MG63 (cell line): ENCODE data around the gene A2M. TPM values are rescaled to one million over a fixed set of nuclear protein-coding genes. Genes with fewer than 3 reads are reported as not detected.

ENCODE experiments used
- DNase-seq: peaks from one replicate; pipeline ENCODE4 v3.0.0-alpha.2; 2020
- H3K27me3 ChIP-seq: fragments of 250-450 bp; sonication (Bioruptor Pico); 2 replicates; pipeline ENCODE4 v1.5.1; 2020; ENCODE audit warnings: mild to moderate bottlenecking, moderate library complexity
- H3K36me3 ChIP-seq: fragments of 250-450 bp; sonication (Bioruptor Pico); 2 replicates; pipeline ENCODE4 v1.5.1; 2020; ENCODE audit warnings: mild to moderate bottlenecking, moderate library complexity
- H3K4me3 ChIP-seq: fragments of 250-450 bp; sonication (Bioruptor Pico); 2 replicates; pipeline ENCODE4 v1.5.1; 2020; ENCODE audit warnings: mild to moderate bottlenecking, moderate library complexity
- H3K9me3 ChIP-seq: fragments of 250-450 bp; sonication (Bioruptor Pico); 2 replicates; pipeline ENCODE4 v1.5.1; 2020; ENCODE audit warnings: mild to moderate bottlenecking, moderate library complexity
- total RNA-seq: library from RNA; depleted of rRNA; stranded (reverse); fragments of >200 nt; shearing (Covaris generic); gene quantifications from 2 replicates; pipeline ENCODE4 v1.2.3, GENCODE V29; 2014; ENCODE audit warnings: low replicate concordance

A2M gene
- total RNA-seq, 1 experiment from 2014 or later: 0.07 TPM

GRCh38 chr12:9087087-9087835 lies 28.5 kb downstream of the A2M start:
- H3K36me3 ChIP-seq: no peaks in the 10 kb centered on the region
- H3K27me3 ChIP-seq: no peaks in the 10 kb centered on the region
- no peak for DNase-seq
- peaks cover 6% of the 10 kb centered on the region for H3K9me3 ChIP-seq
- H3K4me3 ChIP-seq: no peak overlapping the region

- H3K36me3 ChIP-seq: no peaks in the 10 kb centered on the region
- no peak for DNase-seq
- H3K9me3 ChIP-seq: peaks cover 6% of the 10 kb centered on the region
- H3K4me3 ChIP-seq: no peak overlapping the region
- no peaks in the 10 kb centered on the region for H3K27me3 ChIP-seq
Observed at GRCh38 chr12:9086087-9086486, 29.6 kb downstream of the A2M start.

DNA sequence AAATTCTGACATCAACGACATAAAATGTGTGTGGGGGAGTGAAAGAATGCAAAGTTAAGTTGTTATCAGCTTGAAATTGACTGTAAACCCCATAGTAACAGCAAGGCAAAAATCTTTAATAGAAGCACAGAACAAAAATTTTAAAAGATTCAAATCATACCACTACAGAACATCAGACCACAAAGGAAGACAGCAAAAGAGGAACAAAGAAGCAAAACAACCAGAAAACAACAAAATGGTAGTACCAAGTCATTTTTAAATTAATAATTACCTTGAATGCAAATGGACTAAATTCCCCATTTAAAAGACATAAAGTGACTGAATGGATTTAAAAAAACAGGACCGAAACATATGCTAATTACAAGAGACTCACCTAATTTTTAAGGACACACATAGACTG lies 31.3 kb downstream of the A2M start:
- Histone ChIP-seq H3K4me3 (no peak overlapping the region), H3K9me3 (peaks cover 6% of the 10 kb centered on the region), H3K36me3 (no peaks in the 10 kb centered on the region), H3K27me3 (no peaks in the 10 kb centered on the region)
- no peak for DNase-seq

GRCh38 chr12:9083793-9084192 lies 31.9 kb downstream of the A2M start:
- H3K27me3 ChIP-seq: no peaks in the 10 kb centered on the region
- H3K9me3 ChIP-seq: peaks cover 6% of the 10 kb centered on the region
- H3K36me3 ChIP-seq: no peaks in the 10 kb centered on the region
- no peak overlapping the region for H3K4me3 ChIP-seq
- DNase-seq: no peak

DNA sequence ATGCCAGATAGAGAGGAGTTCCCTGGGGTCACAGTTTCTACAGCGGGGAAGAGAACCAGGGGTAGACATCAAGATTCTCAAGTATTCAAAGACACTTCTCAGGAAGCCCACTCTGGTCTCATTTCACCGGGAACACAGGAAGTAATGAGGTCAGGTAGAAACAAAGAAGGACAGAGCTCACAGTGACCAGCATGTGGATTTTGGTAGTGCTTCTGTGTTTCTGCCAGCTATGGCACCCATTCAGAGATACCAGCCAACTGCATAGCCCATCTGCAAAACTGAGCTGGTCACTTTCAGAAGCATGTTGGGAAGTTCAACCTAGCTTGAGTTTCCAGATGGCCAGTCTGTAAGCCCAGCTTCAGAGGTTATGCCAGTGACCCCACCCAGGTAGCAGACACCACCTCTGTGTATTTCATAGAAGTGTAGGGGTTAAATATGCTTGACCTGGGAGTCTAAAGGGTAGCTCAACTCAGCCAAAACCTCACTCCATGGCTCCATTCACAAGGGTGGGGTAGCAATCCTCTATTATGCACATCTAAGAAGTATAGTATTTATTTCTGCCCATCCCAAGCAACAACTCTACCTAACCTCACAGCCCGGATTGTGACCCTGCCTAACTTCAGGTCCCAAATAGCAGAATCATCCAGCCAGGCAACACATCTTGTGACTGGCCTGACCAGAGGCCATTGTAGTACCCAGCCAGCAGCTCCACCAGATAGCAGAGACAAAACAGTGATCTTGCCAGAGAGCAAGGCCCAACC lies 33.9 kb downstream of the A2M start:
- DNase-seq: no peak
- peaks cover 6% of the 10 kb centered on the region for H3K9me3 ChIP-seq
- no peaks in the 10 kb centered on the region for H3K36me3 ChIP-seq
- no peaks in the 10 kb centered on the region for H3K27me3 ChIP-seq
- H3K4me3 ChIP-seq: no peak overlapping the region

GRCh38 chr12:9079883-9080675 lies 35.6 kb downstream of the A2M start:
- no peak for DNase-seq
- H3K27me3 ChIP-seq: no peaks in the 10 kb centered on the region
- peaks cover 6% of the 10 kb centered on the region for H3K9me3 ChIP-seq
- no peak overlapping the region for H3K4me3 ChIP-seq
- no peaks in the 10 kb centered on the region for H3K36me3 ChIP-seq

DNA sequence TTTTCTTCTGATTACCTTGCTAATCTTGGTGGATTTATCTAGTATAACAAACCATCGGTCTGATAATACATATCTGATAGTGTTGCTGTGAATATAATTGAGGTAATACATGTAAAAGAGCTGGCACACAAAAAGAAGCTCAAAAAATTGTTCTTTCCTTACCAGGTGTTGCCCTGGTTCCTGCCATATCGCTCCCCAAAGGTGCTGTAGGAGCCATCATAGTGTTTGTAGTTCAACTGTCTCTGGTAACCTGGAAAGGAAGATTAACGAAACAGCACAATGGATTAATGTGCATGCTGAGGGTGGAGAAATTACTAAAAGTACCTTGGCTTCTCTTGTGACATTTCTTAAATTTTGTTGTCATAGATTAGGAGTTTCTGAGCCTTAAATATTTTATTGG lies 36.6 kb downstream of the A2M start:
- Histone ChIP-seq H3K36me3 (no peaks in the 10 kb centered on the region), H3K9me3 (peaks cover 2% of the 10 kb centered on the region; the same call in 1 of the 2 replicates), H3K27me3 (no peaks in the 10 kb centered on the region), H3K4me3 (no peak overlapping the region)
- no peak for DNase-seq

DNA sequence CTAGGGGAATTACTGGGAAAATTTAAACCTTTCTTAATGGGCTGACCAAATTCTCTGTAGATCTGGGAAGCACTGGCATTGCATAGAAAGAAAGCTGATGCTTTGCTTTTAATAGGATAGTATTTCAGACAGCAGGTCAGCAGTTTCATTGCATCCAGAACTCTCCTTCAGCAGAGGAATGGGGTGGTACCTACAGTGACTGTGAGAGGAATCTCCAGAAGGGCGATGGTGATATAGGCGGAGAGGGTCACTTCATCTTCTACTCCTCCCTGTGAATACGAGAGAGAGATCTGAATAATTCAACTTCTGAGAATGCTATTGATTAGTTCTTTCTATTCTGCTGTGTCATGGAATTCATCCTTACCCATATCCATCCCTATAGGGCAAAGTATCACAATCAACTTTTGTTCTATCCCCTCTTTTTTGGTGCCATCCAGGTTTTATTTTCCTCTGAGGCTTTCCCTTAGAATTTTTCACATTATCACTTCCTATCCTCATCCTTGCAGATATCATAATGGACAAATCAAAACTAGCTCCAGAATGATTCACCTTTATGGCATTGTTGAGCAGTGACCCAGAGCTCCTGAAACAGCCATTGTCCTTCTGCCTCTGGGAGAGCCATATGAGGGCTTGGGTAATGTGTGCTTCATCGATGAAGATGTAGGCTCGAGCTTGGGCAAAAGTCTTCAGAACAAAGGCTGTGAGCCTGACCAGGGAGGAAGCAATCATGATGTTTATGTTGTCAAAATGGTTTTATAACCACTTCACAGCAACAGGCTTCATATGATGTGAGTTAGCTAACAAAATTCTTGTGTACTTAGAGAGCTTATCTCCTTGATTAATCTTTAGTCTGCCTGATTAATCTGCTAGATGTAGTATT lies 38.3 kb downstream of the A2M start:
- Histone ChIP-seq H3K4me3 (no peak overlapping the region), H3K27me3 (no peaks in the 10 kb centered on the region), H3K36me3 (no peaks in the 10 kb centered on the region), H3K9me3 (no peaks in the 10 kb centered on the region)
- no peak for DNase-seq

DNA sequence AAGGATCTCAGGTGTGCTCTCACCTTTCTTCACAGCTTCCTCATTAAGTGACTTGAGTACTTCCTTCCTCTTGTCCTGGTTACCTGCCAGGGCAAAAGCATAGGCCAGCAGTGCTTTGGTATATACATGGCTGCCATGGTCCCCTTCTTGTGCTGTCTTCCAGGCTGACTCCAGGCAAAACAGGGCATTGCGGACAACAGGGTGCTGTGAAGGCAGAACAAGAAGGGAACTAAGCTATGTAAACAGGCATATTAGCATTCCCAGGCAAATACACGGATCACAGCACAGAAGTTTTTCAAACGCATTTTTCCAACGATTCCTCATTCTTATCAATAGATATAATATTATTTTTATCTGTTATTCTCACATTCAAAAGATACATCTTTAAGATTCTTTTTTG lies 39.0 kb downstream of the A2M start:
- Histone ChIP-seq H3K4me3 (no peak overlapping the region), H3K36me3 (no peaks in the 10 kb centered on the region), H3K9me3 (no peaks in the 10 kb centered on the region), H3K27me3 (no peaks in the 10 kb centered on the region)
- DNase-seq: no peak

- no peak for DNase-seq
- Histone ChIP-seq H3K9me3 (no peaks in the 10 kb centered on the region), H3K4me3 (no peak overlapping the region), H3K27me3 (no peaks in the 10 kb centered on the region), H3K36me3 (no peaks in the 10 kb centered on the region)
Observed at GRCh38 chr12:9075138-9075535, 40.6 kb downstream of the A2M start.

GRCh38 chr12:9074484-9075137 lies 41.1 kb downstream of the A2M start:
- DNase-seq: no peak
- no peaks in the 10 kb centered on the region for H3K36me3 ChIP-seq
- H3K27me3 ChIP-seq: no peaks in the 10 kb centered on the region

DNA sequence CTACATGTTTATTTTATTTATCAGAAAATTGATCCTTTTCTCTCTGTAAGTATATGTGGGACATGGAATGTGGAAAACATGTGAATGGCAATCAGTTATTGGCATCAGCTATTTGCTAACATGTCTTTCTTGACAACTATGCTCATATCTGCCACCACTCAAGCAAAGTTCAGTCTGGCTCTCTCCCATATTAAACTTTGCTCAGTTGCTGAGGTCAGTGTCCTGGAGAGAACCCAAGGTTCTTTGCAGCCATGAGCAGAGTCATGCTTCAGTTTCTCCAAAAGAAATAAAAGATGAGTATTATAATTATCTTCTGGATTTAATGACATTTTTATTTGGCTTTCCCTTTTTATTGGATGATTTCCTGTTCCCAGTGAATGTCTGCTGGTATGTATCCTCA lies 42.6 kb downstream of the A2M start:
- Histone ChIP-seq H3K36me3 (no peaks in the 10 kb centered on the region), H3K27me3 (no peaks in the 10 kb centered on the region), H3K9me3 (no peaks in the 10 kb centered on the region), H3K4me3 (no peak overlapping the region)
- DNase-seq: no peak

More at GRCh38 chr12:9074484-9075137, 41.1 kb downstream of the A2M start:
- no peak overlapping the region for H3K4me3 ChIP-seq
- H3K9me3 ChIP-seq: no peaks in the 10 kb centered on the region

GRCh38 chr12:9072481-9073038 lies 43.2 kb downstream of the A2M start:
- Histone ChIP-seq H3K4me3 (no peak overlapping the region), H3K36me3 (no peaks in the 10 kb centered on the region), H3K27me3 (no peaks in the 10 kb centered on the region), H3K9me3 (no peaks in the 10 kb centered on the region)
- no peak for DNase-seq

DNA sequence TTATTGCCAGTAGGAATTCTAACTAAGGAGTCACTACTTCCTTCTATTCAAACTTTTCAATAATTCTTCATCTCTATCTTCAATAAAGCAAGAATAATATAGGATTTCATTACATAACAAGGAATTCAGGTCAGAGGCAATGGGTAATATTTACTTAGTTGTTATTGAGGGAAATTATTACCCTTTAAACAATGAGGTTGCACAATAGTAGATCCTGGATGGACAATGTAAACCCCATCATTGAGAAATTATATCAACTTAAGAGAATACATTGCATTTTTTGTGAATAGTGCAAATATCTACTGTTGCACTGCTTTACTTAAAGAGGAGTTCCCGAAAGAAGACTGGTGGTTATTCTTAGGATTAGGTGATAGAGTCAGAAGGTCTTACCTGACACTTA lies 43.8 kb downstream of the A2M start:
- Histone ChIP-seq H3K4me3 (no peak overlapping the region), H3K9me3 (no peaks in the 10 kb centered on the region), H3K36me3 (no peaks in the 10 kb centered on the region), H3K27me3 (no peaks in the 10 kb centered on the region)
- no peak for DNase-seq

DNA sequence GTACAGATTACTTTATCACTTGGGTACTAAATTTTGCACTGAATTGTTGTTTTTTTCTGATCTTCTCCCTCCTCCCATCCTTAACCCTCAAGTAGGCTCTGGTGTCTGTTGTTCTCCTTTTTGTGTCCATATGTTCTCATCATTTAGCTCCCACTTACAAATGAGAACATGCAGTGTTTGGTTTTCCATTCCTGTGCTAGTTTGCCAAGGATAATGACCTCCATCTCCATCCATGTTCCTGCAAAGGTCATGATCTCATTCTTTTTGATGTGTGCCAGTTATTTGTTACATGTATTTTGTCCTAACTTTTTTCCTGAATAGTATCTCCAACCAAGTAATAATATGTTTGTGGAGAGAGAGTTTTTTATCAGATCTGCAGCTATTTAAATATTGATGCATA lies 44.2 kb downstream of the A2M start:
- Histone ChIP-seq H3K4me3 (no peak overlapping the region), H3K9me3 (no peaks in the 10 kb centered on the region), H3K36me3 (no peaks in the 10 kb centered on the region), H3K27me3 (no peaks in the 10 kb centered on the region)
- no peak for DNase-seq

DNA sequence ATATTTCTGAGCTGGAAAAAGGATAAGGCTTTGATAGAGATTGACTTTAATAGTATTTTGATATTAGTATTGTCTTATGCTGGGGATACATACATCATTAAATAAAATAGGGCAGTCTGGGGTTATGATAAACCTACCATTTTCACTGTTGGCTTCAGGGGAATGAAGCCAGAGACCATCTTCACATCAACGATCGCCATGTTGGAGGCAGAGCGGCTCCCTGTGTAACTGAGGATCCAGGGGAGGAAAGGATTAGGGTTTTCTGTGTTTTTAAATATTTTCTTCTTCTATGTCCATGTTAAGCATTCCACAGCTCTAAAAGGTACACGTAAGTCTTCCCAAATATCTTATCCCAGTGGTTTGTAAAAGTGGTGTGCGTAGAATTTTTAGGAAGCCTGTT lies 45.4 kb downstream of the A2M start:
- Histone ChIP-seq H3K4me3 (no peak overlapping the region), H3K36me3 (no peaks in the 10 kb centered on the region), H3K9me3 (no peaks in the 10 kb centered on the region), H3K27me3 (no peaks in the 10 kb centered on the region)
- DNase-seq: no peak
